Testis (tissue), 2 donors: Measurements from ENCODE around the gene THSD4.

Experiments
- POLR2A ChIP-seq: fragments of 450-650 bp; IDR thresholded peaks from one replicate; pipeline ENCODE4 v1.6.1; 2017; ENCODE audit warnings: antibody characterized with exemption, mild to moderate bottlenecking, moderate library complexity
- TF ChIP-seq, protein P1 (sequence below), 3 experiments: fragments of 450-650 bp in 2 of 3; fragments of 200-600 bp in 1 of 3; sonication (generic) in 1 of 3; IDR thresholded peaks; one replicate each; pipeline ENCODE4 v1.5.1; 2016 to 2019; ENCODE audit warnings: antibody characterized with exemption in 3 of 3, mild to moderate bottlenecking in 2 of 3, moderate library complexity in 1 of 3

GRCh38 chr15:71306538-71306937, 191.3 kb downstream of the THSD4 start:
- TF ChIP-seq, protein P1, sequence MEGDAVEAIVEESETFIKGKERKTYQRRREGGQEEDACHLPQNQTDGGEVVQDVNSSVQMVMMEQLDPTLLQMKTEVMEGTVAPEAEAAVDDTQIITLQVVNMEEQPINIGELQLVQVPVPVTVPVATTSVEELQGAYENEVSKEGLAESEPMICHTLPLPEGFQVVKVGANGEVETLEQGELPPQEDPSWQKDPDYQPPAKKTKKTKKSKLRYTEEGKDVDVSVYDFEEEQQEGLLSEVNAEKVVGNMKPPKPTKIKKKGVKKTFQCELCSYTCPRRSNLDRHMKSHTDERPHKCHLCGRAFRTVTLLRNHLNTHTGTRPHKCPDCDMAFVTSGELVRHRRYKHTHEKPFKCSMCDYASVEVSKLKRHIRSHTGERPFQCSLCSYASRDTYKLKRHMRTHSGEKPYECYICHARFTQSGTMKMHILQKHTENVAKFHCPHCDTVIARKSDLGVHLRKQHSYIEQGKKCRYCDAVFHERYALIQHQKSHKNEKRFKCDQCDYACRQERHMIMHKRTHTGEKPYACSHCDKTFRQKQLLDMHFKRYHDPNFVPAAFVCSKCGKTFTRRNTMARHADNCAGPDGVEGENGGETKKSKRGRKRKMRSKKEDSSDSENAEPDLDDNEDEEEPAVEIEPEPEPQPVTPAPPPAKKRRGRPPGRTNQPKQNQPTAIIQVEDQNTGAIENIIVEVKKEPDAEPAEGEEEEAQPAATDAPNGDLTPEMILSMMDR (IDR thresholded peaks at IDR 0.05): no peak
- no peak for TF ChIP-seq POLR2A
